HuH-7 (cell line): ENCODE results near the gene LMLN.
"Not testable (repeated sequence)": the region's sequence is repeated elsewhere in the genome, so short reads cannot be mapped to it uniquely, and the experiment has no call there.

Experiments
- DNase-seq: peaks from one replicate; pipeline ENCODE4 v3.0.0; 2011; ENCODE audit warnings: low spot score

LMLN gene

GRCh38 chr3:198027045-198027798 lies 67.2 kb downstream of the LMLN start:
- no peak for DNase-seq

- DNase-seq, result no peak
Measured at GRCh38 chr3:198027799-198028390, 67.9 kb downstream of the LMLN start.

DNA sequence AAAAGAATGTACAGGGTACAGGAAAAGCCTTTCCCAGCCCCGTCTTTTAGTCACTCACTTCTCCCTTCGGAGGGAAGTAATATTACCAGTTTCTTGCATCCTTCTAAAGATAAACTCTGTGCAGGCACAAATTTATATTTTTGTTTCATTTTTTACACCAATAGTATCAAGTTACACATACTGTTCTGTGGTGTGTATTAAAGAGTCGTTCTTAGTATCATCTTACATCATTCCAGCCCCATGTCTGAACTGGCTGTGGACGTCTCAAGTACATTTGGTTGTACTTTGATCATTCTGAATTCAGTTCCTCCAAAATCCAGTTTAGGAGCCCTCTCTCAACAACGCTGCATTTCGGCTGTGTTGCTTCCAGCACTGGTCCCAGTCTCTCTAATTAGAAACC lies 68.7 kb downstream of the LMLN start:
- DNase-seq, result no peak

DNA sequence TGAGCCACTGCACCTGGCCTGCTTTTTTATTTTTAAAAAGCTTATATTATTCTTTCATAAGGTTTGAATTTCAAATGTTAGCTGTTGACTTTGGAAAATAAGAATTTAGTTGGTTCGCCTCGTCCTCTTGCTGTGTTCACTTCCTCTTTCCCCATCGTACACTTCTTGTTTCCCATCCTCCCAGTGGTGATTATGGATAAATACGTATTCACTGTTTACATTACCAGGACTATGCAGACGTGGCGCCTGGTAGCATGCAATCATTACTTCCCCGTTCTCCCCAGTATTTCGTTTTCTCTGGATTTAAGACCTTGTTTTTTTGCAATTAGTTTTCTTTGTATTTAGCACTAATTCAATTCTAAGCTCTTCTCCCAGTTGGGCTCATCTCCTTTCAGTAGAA lies 70.1 kb downstream of the LMLN start:
- no peak for DNase-seq

GRCh38 chr3:198030726-198031125 lies 70.7 kb downstream of the LMLN start:
- DNase-seq, result no peak

DNA sequence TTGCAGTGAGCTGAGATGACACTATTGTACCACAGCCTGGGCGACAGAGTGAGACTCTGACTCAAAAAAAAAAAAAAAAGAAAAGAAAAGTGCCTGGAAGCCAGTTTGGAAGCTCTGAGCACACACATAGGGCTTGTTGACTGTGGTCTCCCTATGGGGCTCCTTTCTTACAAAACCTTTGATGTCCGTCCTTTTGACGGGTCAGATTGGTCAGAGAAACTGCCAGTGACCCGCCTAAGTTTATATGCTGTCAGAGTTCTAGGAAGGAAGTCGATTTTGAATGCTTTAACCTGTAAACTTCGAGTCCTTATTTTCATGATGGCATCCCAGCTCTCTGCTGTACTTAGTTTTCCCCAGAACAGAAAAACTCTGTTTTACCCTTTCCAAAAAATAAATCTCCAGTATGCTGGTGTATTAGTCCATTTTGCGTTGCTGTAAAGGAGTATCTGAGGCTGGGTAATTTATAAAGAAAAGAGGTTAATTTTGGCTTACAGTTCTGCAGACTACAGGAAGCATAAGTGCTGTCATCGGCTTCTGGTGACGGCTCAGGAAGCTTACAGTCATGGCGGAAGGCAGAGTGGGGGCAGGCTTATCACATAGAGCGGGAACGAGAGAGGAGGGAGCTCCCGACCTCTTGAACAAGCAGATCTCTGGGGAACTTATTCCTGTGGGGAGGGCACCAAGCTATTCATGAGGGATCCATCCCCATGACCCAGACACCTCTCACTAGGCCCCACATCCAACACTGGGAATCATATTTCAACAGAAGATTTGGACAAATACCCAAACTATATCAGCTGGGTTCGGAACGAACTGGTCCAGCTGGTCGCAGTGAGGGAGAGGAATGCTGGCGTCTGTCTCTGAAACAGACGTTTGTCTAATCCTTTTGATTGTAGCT lies 72.3 kb downstream of the LMLN start:
- DNase-seq, result no peak

GRCh38 chr3:198043119-198043518 lies 83.1 kb downstream of the LMLN start:
- DNase-seq, result no peak

GRCh38 chr3:198046120-198046857 lies 86.3 kb downstream of the LMLN start:
- DNase-seq, result peak; percentile 4

DNA sequence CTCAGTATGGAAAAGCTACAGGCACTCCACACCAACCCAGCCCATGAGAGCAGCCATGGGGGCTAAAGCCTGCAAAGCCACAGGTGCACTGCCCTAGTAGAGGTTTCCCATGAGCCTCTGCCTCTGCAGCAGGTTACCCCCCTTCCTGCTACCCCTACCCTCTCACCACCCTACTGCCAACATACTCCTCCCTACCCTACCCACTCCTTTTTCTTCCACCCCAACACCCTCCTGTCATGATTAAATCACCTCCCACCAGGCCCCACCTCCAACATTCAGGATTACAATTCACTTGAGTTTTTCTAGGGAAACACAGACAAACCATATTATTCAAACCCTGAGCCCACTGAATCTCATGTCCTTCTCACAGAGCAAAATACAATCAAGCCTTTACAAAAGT lies 88.4 kb downstream of the LMLN start:
- no peak for DNase-seq

- no peak for DNase-seq
Measured at GRCh38 chr3:198051836-198052235, 91.8 kb downstream of the LMLN start.

DNA sequence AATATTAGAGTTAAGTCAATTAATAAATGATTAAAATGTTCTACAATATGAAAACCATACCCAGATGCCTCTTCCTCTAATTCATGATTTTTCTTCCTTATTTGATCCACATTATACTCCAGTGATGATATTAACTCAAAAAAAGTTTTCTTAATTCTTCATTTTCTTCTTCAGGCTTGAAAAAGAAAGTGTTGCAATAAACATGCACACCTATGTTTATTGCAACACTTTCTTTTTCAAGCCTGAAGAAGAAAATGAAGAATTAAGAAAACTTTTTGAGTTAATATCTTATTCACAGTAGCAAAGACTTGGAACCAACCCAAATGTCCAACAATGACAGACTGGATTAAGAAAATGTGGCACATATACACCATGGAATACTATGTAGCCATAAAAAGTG lies 93.4 kb downstream of the LMLN start:
- not testable (repeated sequence) for DNase-seq

DNA sequence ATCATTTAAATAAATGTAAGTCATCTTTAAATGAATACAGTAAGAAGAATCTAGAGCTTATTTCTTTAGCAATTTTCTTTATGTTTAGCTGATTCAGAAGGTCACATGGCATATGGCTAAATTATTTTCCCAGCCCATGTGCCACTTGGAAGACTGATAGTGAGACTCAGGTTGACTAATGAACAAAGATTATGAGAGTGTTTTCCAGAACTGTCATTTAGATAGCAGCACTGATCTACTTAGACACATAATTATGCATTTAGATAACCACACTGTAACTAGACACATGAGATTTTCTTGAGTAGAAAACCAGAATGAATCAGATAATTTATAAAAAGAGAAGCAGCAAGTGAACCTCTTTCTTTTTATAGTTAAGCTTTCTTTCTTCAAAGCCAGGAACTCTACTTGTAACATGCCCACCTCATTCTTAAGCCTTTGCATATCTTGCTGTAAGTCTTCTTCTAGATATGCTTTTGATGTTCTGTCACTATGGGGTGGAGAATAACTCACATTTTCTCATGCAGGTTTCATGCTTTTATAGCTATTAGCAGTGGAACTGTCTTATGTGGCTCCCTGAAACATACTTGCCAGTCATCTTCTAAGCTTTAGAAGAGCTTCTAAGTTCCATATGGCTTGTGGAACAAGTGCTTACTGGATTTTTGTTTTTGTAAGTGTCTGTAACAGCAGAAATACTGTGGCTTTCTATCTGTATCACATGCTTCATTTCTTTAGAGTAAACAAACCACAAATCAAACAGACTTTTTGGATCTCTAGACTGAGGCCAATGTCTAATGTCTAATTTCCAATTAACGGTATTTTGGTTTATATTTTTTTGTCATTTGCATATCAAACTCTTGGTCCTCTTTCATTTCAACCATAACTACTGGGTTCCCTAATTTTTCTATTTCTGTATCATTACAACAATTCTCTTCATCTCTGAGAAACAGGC lies 101.4 kb downstream of the LMLN start:
- no peak for DNase-seq

DNA sequence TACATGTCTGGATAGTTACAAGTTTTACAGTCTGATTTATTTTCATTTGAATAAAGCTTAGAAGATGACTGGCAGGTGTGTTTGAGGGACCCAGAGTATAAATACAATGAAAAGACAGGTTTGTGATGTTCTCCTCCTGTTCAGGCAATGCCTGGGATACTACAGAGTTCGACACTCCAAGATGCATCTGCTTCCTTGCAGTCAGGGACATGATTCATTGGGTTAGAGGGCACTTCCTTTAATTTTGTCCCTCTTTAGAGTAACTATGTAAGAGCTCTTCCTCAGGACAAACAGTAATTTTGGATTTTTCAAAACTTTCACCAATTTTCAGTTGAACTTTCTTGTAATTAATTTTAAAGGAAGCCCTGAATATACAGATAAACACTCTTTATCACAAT lies 102.0 kb downstream of the LMLN start:
- no peak for DNase-seq

- no peak for DNase-seq
Measured at GRCh38 chr3:198064420-198064819, 104.4 kb downstream of the LMLN start.

- no peak for DNase-seq
Measured at GRCh38 chr3:198065897-198066296, 105.9 kb downstream of the LMLN start.

- no peak for DNase-seq
Measured at GRCh38 chr3:198067416-198067815, 107.4 kb downstream of the LMLN start.

DNA sequence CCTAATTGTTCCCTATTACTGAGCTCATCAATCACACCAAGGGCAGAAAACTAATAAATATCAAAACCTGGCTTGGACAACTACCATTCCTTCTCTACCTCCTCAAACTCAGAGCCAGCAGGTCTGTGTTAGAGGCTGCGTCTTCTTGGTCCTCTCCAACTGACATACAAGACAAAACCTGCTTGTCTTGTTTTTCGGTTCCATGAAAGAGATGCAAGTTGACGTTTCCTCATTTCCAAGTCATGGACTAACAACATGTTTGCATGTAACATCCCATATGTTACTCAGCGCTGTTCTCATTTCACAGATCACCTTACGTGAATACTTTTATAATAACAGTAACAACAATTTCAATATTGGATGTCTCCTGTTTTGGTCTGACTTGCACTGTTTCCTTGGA lies 110.9 kb downstream of the LMLN start:
- no peak for DNase-seq

DNA sequence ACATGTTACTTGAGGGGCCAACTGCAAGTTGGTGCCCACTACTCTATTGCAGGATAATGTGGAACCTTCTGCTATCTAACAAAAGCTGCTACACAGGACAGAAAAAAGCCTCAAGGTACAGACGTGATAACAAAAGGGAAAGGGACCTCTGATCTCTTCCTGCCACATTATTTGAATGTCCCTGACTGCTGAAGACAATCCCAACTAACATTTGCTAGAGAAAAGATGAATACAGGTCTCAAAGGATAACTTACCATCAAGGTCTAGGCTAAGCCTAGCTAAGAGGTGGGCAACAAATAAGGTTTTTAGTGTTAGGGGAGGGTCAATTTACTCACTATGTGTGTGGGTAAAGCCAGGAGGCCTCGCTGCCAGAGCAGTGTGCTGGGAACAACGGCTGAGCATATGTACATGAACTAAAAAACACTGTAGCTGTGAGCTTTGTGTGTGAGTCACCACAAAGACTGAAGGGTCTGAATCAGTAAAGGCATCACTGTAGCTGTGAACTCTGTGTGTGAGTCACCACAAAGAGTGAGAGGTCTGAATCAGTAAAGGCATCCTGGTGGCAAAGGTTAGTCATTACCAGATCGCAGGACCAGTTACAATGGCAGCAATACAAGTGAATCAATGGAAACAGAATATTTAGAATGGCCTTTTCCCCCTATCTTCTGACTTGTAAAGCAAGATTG lies 111.7 kb downstream of the LMLN start:
- DNase-seq, result no peak

GRCh38 chr3:198076722-198077308 lies 116.8 kb downstream of the LMLN start:
- DNase-seq, result no peak
